ENCODE measurements around the gene F2RL3. TPM values are rescaled to one million over a fixed set of nuclear protein-coding genes. Genes with fewer than 3 reads are reported as not detected.

F2RL3 gene
- total RNA-seq (1 to 10 TPM in 3 of 4 donors, under 1 TPM in 1; 0.91 to 3.6 (median 1.1) TPM), polyA plus RNA-seq (3.0 TPM)
- long read RNA-seq, donor 1, transcript F2RL3-201 (2 exons, 3,473 nt) = major isoform, 7 of 10 reads
- long read RNA-seq, donor 1, partial matches to known transcripts = 0 of 10 reads
- long read RNA-seq, donor 1, other reads (novel, unspliced or antisense) = 3 of 10 reads
- long read RNA-seq, donor 2, partial matches to known transcripts = 0 of 1 reads
- long read RNA-seq, donor 2, other reads (novel, unspliced or antisense) = 0 of 1 reads
- long read RNA-seq, donor 3, transcript F2RL3-201 (2 exons, 3,473 nt) = major isoform, 20 of 24 reads
- long read RNA-seq, donor 3, partial matches to known transcripts = 0 of 24 reads
- long read RNA-seq, donor 3, other reads (novel, unspliced or antisense) = 2 of 24 reads
- long read RNA-seq, donor 4, partial matches to known transcripts = 0 of 1 reads
- long read RNA-seq, donor 4, other reads (novel, unspliced or antisense) = 1 of 1 reads

DNA sequence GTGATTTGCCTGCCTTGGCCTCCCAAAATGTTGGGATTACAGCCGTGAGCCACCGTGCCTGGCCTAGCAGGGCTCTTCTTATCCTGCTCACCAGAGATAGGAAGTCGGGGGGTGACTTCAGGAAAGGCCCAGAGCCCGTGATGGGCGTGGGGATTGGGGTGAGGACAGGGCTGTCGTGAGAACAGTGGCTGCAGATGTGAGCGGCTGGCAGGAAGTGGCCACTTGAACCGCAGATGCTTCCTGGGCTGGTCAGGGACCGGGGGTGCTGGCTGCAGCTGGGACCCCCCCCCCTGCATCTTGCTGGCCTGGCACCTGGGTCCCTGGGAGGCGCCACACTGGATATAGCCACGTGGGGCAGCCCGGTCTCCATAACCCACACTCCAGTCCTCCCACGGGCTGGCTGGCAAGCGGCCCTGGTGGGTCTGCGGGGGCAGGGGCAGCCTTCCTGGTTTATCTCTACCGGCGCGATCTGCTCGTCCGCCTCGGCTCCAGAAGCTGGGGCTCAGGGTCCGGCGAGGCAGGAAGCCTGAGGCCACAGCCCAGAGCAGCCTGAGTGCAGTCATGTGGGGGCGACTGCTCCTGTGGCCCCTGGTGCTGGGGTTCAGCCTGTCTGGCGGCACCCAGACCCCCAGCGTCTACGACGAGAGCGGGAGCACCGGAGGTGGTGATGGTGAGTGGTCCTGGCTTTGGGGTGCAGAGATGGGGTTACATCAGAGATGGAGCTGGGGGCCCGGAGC lies at the start of gene F2RL3:
F2RL3 (plus strand) TSS at position 371 of the 737 bp plus-strand sequence; CDS start at position 562, 191 bp downstream.
- Histone ChIP-seq H3K4me1 (ENCODE audit: control insufficient read depth, insufficient read depth, low read length) (peaks cover 5% of the 10 kb centered on the region), H3K27ac (ENCODE audit: low read length) (peak within 1 kb of the TSS; percentile 13), H3K4me3 (ENCODE audit: low read length) (no peak within 1 kb of the TSS), H3K27me3 (ENCODE audit: control insufficient read depth, insufficient read depth) (no peaks in the 10 kb centered on the region), H3K9me3 (ENCODE audit: control insufficient read depth, low read length) (no peaks in the 10 kb centered on the region)
- peak; percentile 69 to 78 (median 74) for DNase-seq
- ATAC-seq = peak; percentile 43 to 49
- 11% methylated on average over 31 of the region's 31 CpGs for WGBS
- intact Hi-C loops (cut with DNase I) = no loop called here

DNA sequence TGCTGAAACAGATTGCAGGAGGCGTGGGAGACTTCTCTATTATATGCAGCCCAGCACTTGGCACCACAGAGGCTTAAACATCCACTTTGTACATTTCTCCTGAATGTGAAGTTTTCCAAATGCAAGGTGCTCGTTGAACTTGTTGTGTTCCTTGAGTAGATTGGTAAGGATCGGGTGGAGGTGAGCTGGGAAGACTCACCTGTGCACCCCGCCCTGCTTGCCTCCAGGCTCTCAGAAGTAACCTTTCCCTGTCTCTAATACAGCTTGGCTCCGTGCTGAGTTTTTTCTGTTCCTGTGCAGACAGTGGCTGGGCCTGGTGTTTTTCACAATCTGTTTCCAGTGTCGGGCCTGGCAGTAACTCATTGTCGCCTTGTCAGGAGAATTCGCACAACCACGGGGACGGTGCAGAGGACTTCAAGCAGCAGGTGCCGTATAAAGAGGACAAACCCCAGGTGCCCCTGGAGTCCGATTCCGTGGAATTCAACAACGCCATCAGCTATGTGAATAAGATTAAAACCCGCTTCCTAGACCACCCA lies 47.3 kb upstream of the F2RL3 start:
- H3K27ac ChIP-seq (ENCODE audit: low read length) = no peak overlapping the region
- DNase-seq (no peak), ATAC-seq (no peak)
- no peak overlapping the region for H3K4me3 ChIP-seq (ENCODE audit: low read length)
- intact Hi-C loops (cut with DNase I) = no loop called here
- WGBS = 87% methylated on average over 15 of the region's 15 CpGs
- H3K4me1 ChIP-seq (ENCODE audit: control insufficient read depth, insufficient read depth, low read length) = peaks cover 3% of the 10 kb centered on the region
- no peaks in the 10 kb centered on the region for H3K27me3 ChIP-seq (ENCODE audit: control insufficient read depth, insufficient read depth)
- no peaks in the 10 kb centered on the region for H3K9me3 ChIP-seq (ENCODE audit: control insufficient read depth, low read length)

DNA sequence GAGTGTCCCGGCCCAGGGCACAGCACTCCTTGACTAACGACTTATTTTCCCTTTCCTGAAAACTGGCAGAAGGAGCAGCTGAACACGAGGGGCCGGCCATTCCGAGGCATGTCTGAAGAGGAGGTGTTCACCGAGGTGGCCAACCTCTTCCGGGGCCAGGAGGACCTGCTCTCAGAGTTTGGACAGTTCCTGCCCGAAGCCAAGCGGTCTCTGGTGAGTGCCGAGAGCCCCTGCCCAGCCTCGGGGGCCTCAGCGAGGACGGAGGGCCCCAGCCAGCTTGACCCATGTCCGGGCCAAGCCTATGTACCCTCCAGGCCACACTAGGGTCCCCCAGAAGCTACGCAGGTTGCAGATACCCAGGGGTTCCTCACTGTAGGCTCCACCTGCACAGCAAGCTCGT lies 41.9 kb upstream of the F2RL3 start:
- H3K4me3 ChIP-seq (ENCODE audit: low read length) = no peak overlapping the region
- intact Hi-C loops (cut with DNase I) = no loop called here
- H3K27ac ChIP-seq (ENCODE audit: low read length) = no peak overlapping the region
- WGBS = 97% methylated on average over 16 of the region's 16 CpGs
- no peaks in the 10 kb centered on the region for H3K9me3 ChIP-seq (ENCODE audit: control insufficient read depth, low read length)
- no peaks in the 10 kb centered on the region for H3K4me1 ChIP-seq (ENCODE audit: control insufficient read depth, insufficient read depth, low read length)
- ATAC-seq (peak; percentile 7 to 20), DNase-seq (peak in 1 of 3 donors; percentile 34)
- H3K27me3 ChIP-seq (ENCODE audit: control insufficient read depth, insufficient read depth) = no peaks in the 10 kb centered on the region

DNA sequence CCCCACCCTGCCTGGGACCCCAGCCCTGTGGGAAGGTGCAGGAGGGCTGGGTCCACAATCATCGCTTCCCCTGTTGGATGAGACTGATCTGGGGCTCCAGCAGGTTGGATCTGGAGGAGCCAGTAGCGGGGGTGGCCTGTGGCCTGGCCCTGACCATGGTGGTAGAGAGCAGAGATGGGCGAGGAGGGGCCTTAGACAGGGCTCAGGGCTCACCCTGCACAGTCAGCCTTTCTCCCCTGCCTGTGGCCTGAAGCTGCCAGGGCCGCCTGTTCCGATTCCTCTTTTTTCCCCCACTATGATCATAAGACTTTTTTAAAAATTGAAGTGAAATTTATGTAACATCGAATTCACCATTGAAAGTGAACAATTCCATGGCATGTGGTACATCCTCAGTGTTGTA lies 41.4 kb upstream of the F2RL3 start:
- ATAC-seq = peak; percentile 43 to 56
- DNase-seq = peak in 1 of 3 donors; percentile 61
- no peaks in the 10 kb centered on the region for H3K9me3 ChIP-seq (ENCODE audit: control insufficient read depth, low read length)
- WGBS = 92% methylated on average over 6 of the region's 6 CpGs
- no peaks in the 10 kb centered on the region for H3K4me1 ChIP-seq (ENCODE audit: control insufficient read depth, insufficient read depth, low read length)
- H3K27ac ChIP-seq (ENCODE audit: low read length) = no peak overlapping the region
- no peaks in the 10 kb centered on the region for H3K27me3 ChIP-seq (ENCODE audit: control insufficient read depth, insufficient read depth)
- intact Hi-C loops (cut with DNase I) = no loop called here
- no peak overlapping the region for H3K4me3 ChIP-seq (ENCODE audit: low read length)

DNA sequence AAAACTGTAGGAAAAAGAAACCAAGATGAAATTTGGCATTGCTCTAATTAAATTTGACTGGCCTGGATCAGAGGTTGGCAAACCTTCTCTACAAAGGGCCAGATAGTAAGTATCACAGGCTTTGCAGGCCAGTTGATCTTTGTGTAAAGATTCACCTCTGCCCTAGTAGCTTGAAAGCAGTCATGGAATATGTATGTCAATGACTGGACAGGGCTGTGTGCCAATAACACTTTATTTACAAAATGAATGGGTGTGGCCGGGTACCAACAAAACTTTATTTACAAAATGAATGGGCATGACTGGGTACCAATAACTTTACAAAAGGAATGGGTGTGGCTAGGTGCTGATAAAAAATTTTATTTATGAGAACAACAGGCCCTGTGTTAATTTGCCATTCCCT lies 39.6 kb upstream of the F2RL3 start:
- H3K4me1 ChIP-seq (ENCODE audit: control insufficient read depth, insufficient read depth, low read length) = no peaks in the 10 kb centered on the region
- intact Hi-C loops (cut with DNase I) = no loop called here
- ATAC-seq (no peak), DNase-seq (no peak)
- no peaks in the 10 kb centered on the region for H3K9me3 ChIP-seq (ENCODE audit: control insufficient read depth, low read length)
- H3K27ac ChIP-seq (ENCODE audit: low read length) = no peak overlapping the region
- no peak overlapping the region for H3K4me3 ChIP-seq (ENCODE audit: low read length)
- H3K27me3 ChIP-seq (ENCODE audit: control insufficient read depth, insufficient read depth) = no peaks in the 10 kb centered on the region
- 93% methylated on average over 1 of the region's 1 CpG for WGBS

DNA sequence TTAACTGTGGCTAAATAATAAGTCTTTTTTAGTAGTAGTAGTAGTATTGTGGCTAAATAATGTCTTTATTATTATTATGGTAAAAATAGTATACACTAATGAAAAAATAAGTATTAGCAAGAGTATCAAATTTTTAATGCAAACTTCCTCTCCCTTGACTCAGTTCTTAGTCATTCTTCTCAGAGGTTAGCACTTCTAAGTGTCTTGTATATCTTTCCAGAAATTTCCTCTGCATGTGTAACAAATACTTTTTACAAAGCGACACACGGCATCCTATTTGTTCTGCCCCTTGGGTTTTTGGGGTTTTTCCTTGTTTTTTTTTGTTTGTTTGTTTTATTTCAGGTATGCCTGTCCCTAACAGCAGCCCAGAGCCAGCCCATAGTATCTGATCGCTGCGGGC lies 38.7 kb upstream of the F2RL3 start:
- no peak for ATAC-seq
- intact Hi-C loops (cut with DNase I) = no loop called here
- no peaks in the 10 kb centered on the region for H3K27me3 ChIP-seq (ENCODE audit: control insufficient read depth, insufficient read depth)
- no peak overlapping the region for H3K27ac ChIP-seq (ENCODE audit: low read length)
- no peak for DNase-seq
- H3K9me3 ChIP-seq (ENCODE audit: control insufficient read depth, low read length) = no peaks in the 10 kb centered on the region
- H3K4me3 ChIP-seq (ENCODE audit: low read length) = no peak overlapping the region
- WGBS = 96% methylated on average over 4 of the region's 4 CpGs
- no peaks in the 10 kb centered on the region for H3K4me1 ChIP-seq (ENCODE audit: control insufficient read depth, insufficient read depth, low read length)

DNA sequence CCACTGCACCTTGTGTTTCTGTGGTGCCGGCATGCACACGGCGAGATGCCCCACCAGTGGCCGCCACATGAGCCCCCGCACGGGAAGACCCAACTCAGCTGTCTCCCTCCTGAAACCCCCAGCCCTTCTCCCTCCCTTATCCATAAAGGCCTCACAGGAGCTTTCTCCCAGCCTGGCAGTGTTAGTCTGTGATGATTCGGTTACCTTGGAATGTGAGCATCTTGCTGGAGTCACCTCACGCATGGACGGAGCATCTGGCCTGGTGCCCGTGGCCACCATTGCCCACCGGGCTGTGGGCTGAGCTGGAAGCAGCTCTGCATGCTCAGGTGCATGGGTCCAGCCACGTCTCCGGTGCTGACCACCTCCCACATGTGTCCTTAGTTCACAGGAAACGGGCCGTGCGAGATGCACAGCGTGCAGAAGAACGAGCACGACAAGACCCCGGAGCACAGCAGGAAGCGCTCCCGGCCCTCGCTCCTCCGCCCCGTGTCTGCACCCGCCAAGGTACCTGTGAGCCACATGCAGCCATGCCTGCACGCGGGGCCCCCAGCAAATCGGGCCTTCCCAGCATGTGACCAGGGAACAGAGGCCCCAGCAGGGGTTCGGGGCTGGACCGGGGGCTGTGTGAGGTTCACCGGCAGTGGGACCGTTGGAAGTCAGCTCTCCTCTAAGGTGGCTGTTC lies 37.6 kb upstream of the F2RL3 start:
- Histone ChIP-seq H3K4me3 (ENCODE audit: low read length) (no peak overlapping the region), H3K9me3 (ENCODE audit: control insufficient read depth, low read length) (no peaks in the 10 kb centered on the region), H3K27ac (ENCODE audit: low read length) (no peak overlapping the region), H3K27me3 (ENCODE audit: control insufficient read depth, insufficient read depth) (no peaks in the 10 kb centered on the region), H3K4me1 (ENCODE audit: control insufficient read depth, insufficient read depth, low read length) (no peaks in the 10 kb centered on the region)
- 93% methylated on average over 33 of the region's 33 CpGs for WGBS
- intact Hi-C loops (cut with DNase I) = no loop called here
- no peak for ATAC-seq
- peak in 1 of 3 donors; percentile 41 for DNase-seq

DNA sequence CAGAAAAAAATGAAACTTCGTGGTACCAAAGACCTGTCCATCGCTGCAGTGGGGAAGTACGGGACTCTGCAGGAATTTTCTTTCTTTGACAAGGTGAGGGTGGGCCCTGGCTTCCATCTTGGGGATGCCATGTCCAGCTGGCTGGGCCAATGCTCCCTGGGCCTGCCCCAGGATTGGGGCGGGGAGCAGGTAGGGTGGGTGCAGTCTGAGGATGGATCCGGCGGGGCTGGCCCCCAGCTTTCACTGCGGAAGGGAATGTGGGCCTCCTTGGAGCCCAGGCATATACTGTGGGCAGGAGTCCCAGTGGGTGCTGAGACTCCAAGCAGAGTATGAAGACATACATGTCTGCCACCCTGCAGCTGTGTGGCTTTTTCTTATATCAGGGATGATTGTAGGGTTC lies 35.7 kb upstream of the F2RL3 start:
- intact Hi-C loops (cut with DNase I) = no loop called here
- Histone ChIP-seq H3K27ac (ENCODE audit: low read length) (no peak overlapping the region), H3K4me3 (ENCODE audit: low read length) (no peak overlapping the region), H3K4me1 (ENCODE audit: control insufficient read depth, insufficient read depth, low read length) (no peaks in the 10 kb centered on the region), H3K27me3 (ENCODE audit: control insufficient read depth, insufficient read depth) (no peaks in the 10 kb centered on the region), H3K9me3 (ENCODE audit: control insufficient read depth, low read length) (no peaks in the 10 kb centered on the region)
- ATAC-seq (no peak), DNase-seq (peak in 1 of 3 donors; percentile 16)
- WGBS = 95% methylated on average over 7 of the region's 7 CpGs

DNA sequence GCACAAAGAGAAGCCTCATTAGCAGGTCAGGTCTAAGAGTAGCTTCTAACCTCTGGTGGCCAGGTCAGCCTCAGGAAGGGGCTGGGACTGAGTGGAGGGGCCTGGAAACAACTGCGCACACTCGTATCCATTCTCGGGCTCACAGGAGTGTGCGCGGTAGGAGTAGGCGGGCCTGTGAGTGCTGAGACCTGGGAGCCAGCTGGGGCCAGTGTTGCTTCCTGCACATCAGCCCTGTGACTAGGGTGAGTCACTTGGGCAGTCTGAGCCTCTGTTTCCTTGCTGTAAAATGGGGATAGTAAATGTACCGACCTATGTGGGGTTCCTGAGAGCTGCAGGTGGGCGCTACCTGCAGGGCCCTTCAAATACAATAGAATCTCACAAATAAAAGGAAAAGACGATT lies 32.7 kb upstream of the F2RL3 start:
- H3K4me3 ChIP-seq (ENCODE audit: low read length) = no peak overlapping the region
- ATAC-seq (no peak), DNase-seq (peak in 2 of 3 donors; percentile 14 to 16)
- H3K4me1 ChIP-seq (ENCODE audit: control insufficient read depth, insufficient read depth, low read length) = no peaks in the 10 kb centered on the region
- H3K9me3 ChIP-seq (ENCODE audit: control insufficient read depth, low read length) = no peaks in the 10 kb centered on the region
- H3K27me3 ChIP-seq (ENCODE audit: control insufficient read depth, insufficient read depth) = no peaks in the 10 kb centered on the region
- 91% methylated on average over 9 of the region's 9 CpGs for WGBS
- no peak overlapping the region for H3K27ac ChIP-seq (ENCODE audit: low read length)
- intact Hi-C loops (cut with DNase I) = no loop called here

DNA sequence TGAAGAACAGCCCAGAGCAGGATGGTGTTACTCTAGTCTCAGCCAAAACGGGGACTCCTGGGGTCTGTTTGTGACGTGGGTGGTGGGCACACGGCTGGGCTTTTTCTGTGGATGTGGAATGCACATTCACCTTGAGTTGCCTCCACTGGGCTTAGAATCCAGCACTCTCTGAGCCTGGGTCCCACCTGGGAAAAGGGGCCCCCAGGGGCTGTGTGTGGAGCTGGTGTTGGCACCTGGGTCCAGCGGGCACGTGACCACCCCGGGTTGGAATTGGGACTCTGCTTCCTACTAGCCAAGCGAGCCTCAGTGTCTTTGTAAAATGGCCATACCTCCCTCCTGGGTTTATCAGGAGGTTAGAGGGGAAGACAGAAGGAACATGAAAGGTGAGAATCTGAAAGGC lies 29.2 kb upstream of the F2RL3 start:
- no peak overlapping the region for H3K27ac ChIP-seq (ENCODE audit: low read length)
- no peak overlapping the region for H3K4me3 ChIP-seq (ENCODE audit: low read length)
- intact Hi-C loops (cut with DNase I) = no loop called here
- 94% methylated on average over 7 of the region's 7 CpGs for WGBS
- no peaks in the 10 kb centered on the region for H3K4me1 ChIP-seq (ENCODE audit: control insufficient read depth, insufficient read depth, low read length)
- H3K27me3 ChIP-seq (ENCODE audit: control insufficient read depth, insufficient read depth) = no peaks in the 10 kb centered on the region
- ATAC-seq (peak in 1 of 2 donors; percentile 18), DNase-seq (peak in 1 of 3 donors; percentile 10)
- H3K9me3 ChIP-seq (ENCODE audit: control insufficient read depth, low read length) = no peaks in the 10 kb centered on the region

Measured in right cardiac atrium (tissue), 5 donors.